SK-N-MC (cell line): ENCODE measurements around the gene OPCML.

Source experiments
- DNase-seq: peaks from one replicate; pipeline ENCODE4 v3.0.0-alpha.2; 2011; ENCODE audit warnings: low read depth, low spot score
- H3K27ac ChIP-seq: fragments of 200-600 bp; sonication (generic); 2 replicates; pipeline ENCODE4 v1.5.1; 2016; ENCODE audit warnings: mixed run types
- H3K36me3 ChIP-seq: fragments of 200-600 bp; sonication (generic); 2 replicates; pipeline ENCODE4 v1.6.1; 2017; ENCODE audit warnings: antibody characterized with exemption, low read length, mixed read lengths; ENCODE audit not compliant: insufficient read depth
- H3K4me3 ChIP-seq: fragments of 200-600 bp; sonication (generic); 2 replicates; pipeline ENCODE4 v1.5.1; 2016
- H3K9ac ChIP-seq: fragments of 200-600 bp; sonication (generic); 2 replicates; pipeline ENCODE4 v1.8.0; 2017; ENCODE audit warnings: mixed run types, mixed read lengths; ENCODE audit not compliant: insufficient read length
- H3K9me3 ChIP-seq: fragments of 200-600 bp; sonication (generic); 2 replicates; pipeline ENCODE4 v1.6.1; 2017; ENCODE audit warnings: low read depth, mild to moderate bottlenecking, antibody characterized with exemption, low read length, moderate library complexity, mixed read lengths
- EZH2 ChIP-seq: fragments of 200-600 bp; sonication (generic); IDR thresholded peaks from one replicate; pipeline ENCODE4 v1.6.1; 2017; ENCODE audit warnings: antibody characterized with exemption
- FOXP2 ChIP-seq: optimal IDR thresholded peaks from 2 replicates; pipeline ENCODE3; 2011; ENCODE audit warnings: mild to moderate bottlenecking, moderate library complexity; ENCODE audit not compliant: insufficient read depth; ENCODE audit errors: extremely low read length, control extremely low read depth
- POLR2AphosphoS5 ChIP-seq: IDR thresholded peaks from 2 replicates; pipeline ENCODE4 v1.6.1; 2012; ENCODE audit warnings: mild to moderate bottlenecking, low read depth, low read length, borderline replicate concordance

The OPCML gene

DNA sequence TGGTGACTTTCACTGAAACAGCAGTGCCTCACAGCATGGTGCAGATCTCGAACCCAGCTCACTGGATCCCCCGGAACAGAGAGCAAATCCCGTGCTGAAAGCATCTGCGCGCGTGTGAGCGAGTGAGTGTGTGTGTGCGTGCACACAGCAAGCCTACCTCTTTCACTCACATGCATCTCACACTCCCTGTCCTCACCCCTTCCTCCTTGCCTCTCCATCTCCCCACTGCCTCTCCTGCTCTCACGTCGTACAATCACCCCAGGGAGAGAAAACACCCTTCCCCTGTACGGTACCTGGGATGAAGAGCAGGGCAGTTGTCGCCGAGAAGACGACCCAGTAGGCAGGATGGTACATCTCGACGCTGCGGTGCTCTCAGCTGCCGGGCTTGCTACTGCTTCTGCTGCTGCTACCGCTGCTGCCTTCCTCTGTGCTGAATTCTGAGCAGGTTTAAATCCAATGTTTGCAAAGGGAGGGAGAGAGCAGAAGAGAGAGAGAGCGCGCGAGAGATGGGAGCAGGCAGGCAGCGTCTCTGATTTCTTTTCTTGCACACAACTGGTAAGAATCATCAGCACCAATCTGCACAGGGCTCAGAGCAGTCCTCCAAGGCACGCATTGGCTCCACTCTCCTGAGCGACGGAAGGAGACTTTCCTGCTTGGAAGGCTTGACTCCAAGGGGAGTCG, at the start of gene OPCML:
TSS of gene OPCML (minus strand) at position 531 of the 681 bp plus-strand sequence.
- no peak for DNase-seq
- Histone ChIP-seq H3K4me3 (no peak within 1 kb of the TSS), H3K36me3 (no peaks in the 10 kb centered on the region), H3K9ac (no peak within 1 kb of the TSS), H3K9me3 (no peaks in the 10 kb centered on the region), H3K27ac (no peak within 1 kb of the TSS)
- TF ChIP-seq FOXP2 (no peak), EZH2 (no peak), POLR2AphosphoS5 (no peak)

DNA sequence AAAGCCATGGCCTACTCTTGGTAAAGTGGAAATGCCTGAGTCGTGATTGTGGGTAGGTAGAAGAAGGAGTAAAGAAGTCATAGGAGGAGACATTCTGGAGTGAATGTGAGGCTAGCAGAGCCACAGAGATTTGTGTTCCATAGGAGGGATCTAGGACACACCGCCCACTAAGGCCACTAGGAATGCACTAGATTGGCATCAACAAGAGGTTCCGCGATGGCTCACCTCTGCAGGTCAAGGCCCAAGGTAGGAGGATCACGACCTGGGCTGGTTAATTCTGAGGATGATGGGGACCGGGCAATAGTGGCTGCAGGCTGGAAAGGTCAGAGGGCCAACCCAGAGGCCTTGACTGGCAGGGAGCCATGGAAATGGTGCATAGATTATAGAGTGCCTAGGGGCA, 48.8 kb upstream of the OPCML start:
- no peak for DNase-seq
- no peaks in the 10 kb centered on the region for H3K9me3 ChIP-seq
- TF ChIP-seq POLR2AphosphoS5 (no peak), EZH2 (no peak)
- no peak overlapping the region for H3K4me3 ChIP-seq
- no peak overlapping the region for H3K27ac ChIP-seq
- no peaks in the 10 kb centered on the region for H3K36me3 ChIP-seq
- no peak overlapping the region for H3K9ac ChIP-seq

DNA sequence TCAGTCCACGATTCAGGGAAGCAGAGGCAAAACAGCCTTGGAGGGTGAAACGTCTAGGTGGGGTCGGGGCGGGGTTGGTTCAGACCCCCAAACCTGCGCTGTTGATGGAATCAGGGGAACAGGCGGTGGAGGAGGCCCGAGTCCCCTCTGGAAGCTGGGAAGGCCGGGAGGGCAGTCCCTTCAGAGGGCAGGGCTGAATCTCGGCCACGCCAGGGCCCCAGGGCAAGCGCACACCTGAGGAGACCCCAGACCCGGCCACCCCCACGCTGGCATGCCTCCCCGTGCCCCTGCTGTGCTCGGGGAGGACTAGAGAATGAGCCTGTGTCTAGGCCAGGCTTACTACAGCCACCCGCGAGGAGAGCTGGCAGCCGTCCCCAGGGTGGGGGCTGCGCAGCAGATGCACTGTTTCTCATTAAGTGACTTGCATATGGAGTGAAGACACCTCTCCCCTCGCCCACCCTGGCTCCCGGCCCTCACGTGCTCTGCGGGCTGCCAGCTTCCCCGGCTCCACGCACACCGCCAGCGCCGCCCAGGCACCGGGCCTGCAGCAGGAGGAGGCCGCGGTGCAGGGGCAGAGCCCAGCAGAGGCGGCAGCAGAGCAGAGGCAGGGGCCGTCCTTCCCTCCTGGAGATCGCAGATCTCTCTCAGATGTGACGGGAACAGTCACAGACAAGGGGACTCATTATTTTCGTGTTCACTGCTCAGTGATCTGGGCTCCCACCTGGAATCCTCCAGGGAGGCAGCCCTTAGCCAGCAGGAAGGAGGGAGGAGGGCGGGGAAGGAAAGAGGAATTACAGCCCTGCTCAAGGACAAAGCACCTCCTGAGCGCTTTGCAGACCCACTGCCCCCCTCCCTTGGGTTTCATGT, 47.1 kb upstream of the OPCML start:
- Histone ChIP-seq H3K9me3 (no peaks in the 10 kb centered on the region), H3K36me3 (no peaks in the 10 kb centered on the region), H3K27ac (no peak overlapping the region), H3K4me3 (no peak overlapping the region), H3K9ac (no peak overlapping the region)
- no peak for DNase-seq
- TF ChIP-seq POLR2AphosphoS5 (no peak), FOXP2 (no peak), EZH2 (no peak)

DNA sequence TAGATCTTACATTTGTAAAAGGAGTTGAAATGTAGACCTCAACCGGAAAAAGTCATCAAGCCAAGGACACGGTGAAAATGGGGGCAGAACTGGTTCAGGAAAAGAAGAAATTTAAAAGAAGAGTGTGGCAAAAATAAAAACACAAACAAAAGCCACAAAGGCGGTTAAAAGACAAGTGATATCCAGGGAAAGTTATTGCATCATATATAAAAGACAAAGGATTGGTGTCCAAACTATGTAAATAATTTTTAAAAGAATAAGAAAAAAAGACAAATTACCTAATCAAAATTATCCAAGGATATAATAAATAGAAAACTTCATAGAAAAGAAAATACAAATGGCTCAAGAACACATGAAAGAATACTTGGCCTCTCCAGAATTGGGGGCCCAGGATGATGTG, 45.1 kb upstream of the OPCML start:
- H3K36me3 ChIP-seq, result no peaks in the 10 kb centered on the region
- H3K9me3 ChIP-seq, result no peaks in the 10 kb centered on the region
- TF ChIP-seq POLR2AphosphoS5 (no peak), EZH2 (no peak), FOXP2 (no peak)
- no peak overlapping the region for H3K27ac ChIP-seq
- no peak overlapping the region for H3K4me3 ChIP-seq
- H3K9ac ChIP-seq, result no peak overlapping the region
- no peak for DNase-seq

DNA sequence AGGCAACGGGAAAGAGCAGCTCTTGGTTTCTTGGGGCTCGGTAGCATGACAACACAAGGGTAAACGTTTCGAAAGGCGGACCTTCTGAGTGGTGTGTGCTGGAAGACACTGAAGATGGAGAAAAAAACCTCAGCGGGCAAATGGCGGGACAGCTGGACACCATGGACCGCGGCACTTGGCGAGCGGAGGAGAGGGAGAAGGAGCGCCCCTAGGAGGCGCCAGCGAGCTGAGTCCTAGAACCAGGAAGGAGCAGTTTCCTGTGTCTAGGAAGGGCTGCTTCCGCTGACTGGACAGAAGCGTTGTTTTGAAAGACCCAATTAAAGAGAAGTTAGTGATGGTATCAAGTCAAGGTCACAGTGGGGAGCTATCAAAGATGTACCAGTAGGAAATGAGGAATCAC, 44.0 kb upstream of the OPCML start:
- no peak overlapping the region for H3K4me3 ChIP-seq
- no peak overlapping the region for H3K9ac ChIP-seq
- H3K27ac ChIP-seq, result no peak overlapping the region
- no peak for DNase-seq
- no peaks in the 10 kb centered on the region for H3K9me3 ChIP-seq
- no peak for TF ChIP-seq FOXP2
- TF ChIP-seq POLR2AphosphoS5, result no peak
- no peak for TF ChIP-seq EZH2
- H3K36me3 ChIP-seq, result no peaks in the 10 kb centered on the region

DNA sequence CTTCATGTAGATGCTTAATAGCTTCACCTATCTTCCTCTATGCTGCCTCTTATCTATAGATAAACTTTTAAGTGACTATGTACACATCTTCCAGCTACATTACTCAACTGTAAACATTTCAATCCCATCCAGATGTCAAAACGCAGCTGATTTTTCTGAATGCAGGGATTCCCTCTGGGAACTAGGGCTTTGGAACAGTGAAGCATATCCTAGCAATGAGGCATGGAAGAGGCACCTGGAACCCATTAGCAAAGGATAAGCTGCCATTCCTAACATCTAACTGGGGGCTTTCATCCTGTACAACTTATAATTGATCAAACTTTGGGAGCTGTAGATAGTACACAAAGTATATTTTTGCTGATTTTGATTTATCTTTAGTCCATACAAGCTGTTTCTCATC, 40.8 kb upstream of the OPCML start:
- H3K9me3 ChIP-seq, result no peaks in the 10 kb centered on the region
- H3K27ac ChIP-seq, result no peak overlapping the region
- no peak for TF ChIP-seq FOXP2
- no peak for TF ChIP-seq EZH2
- TF ChIP-seq POLR2AphosphoS5, result no peak
- H3K4me3 ChIP-seq, result no peak overlapping the region
- H3K9ac ChIP-seq, result no peak overlapping the region
- H3K36me3 ChIP-seq, result no peaks in the 10 kb centered on the region
- no peak for DNase-seq

DNA sequence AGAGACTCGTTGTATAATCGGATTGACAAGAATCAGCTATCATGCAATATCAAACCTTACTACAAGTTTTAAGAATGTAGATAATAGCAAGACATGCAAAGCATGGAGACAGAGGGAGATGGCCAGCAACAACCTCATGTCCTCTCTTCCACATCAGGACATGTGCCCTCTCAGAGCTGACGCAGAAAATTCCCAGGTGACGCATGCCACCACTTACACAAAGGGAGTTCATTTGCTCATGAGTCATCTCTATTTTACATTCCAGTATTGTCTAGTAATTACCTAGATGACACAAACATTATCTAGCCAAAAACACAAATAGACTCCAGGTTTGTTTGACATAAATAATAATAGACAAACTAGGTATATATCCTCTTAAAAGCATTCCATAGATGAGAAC, 38.1 kb upstream of the OPCML start:
- no peak overlapping the region for H3K4me3 ChIP-seq
- DNase-seq, result no peak
- H3K9me3 ChIP-seq, result no peaks in the 10 kb centered on the region
- H3K9ac ChIP-seq, result no peak overlapping the region
- H3K36me3 ChIP-seq, result no peaks in the 10 kb centered on the region
- TF ChIP-seq POLR2AphosphoS5, result no peak
- no peak for TF ChIP-seq FOXP2
- TF ChIP-seq EZH2, result no peak
- no peak overlapping the region for H3K27ac ChIP-seq

DNA sequence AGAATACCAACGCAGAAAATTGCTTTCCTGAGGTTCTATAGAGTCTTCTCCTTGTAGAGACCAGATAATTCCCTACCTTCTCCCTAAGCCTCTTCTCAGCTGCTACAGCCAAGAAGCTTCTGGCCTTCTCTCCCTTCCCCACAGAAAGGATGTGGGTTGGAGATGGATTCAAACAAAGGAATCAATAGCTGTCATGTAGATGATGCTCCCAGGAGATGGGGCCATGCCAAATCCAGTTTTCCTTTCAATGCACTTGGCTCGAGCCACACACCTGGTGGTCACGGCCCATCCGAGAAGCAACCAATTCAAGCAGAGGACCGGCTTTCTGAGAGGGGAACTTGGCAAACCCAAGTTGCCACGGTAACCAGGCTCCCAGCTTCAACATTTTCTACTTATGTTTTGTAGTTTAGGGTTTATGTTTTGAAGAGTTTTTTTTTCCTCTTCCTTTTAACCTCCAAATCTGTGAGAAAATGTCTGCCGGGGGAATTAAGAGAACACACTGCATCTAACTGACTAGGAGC, 31.3 kb upstream of the OPCML start:
- TF ChIP-seq POLR2AphosphoS5 (no peak), EZH2 (no peak), FOXP2 (no peak)
- Histone ChIP-seq H3K9me3 (no peaks in the 10 kb centered on the region), H3K9ac (no peak overlapping the region), H3K36me3 (no peaks in the 10 kb centered on the region), H3K4me3 (no peak overlapping the region), H3K27ac (no peak overlapping the region)
- DNase-seq, result no peak
